Neural progenitor cell (in vitro differentiated cells): ENCODE data around the gene KCNIP1.

Experiments
- CTCF ChIP-seq: fragments of 200-600 bp; sonication (generic); IDR thresholded peaks from 2 replicates; pipeline ENCODE4 v1.5.1; 2017; ENCODE audit warnings: antibody characterized with exemption, mild to moderate bottlenecking
- EZH2 ChIP-seq: fragments of 200-600 bp; sonication (generic); IDR thresholded peaks from 2 replicates; pipeline ENCODE4 v1.6.1; 2017; ENCODE audit warnings: antibody characterized with exemption, mild to moderate bottlenecking, moderate library complexity
- EZH2phosphoT487 ChIP-seq: fragments of 200-600 bp; sonication (generic); IDR thresholded peaks from 2 replicates; pipeline ENCODE4 v1.6.1; 2017; ENCODE audit warnings: antibody characterized with exemption

- TF ChIP-seq CTCF (no peak), EZH2 (no peak), EZH2phosphoT487 (no peak)
Observed at GRCh38 chr5:170485616-170485911, 18.3 kb upstream of the KCNIP1 start.
